Keratinocyte (primary cell): Measurements from ENCODE around the gene BAZ1A. TPM values are rescaled to one million over a fixed set of nuclear protein-coding genes. Genes with fewer than 3 reads are reported as not detected.
"Not testable (repeated sequence)": the region's sequence is repeated elsewhere in the genome, so short reads cannot be mapped to it uniquely, and the experiment has no call there.

Source experiments
- DNase-seq: peaks from one replicate; pipeline ENCODE4 v3.0.0-alpha.2; 2011; ENCODE audit warnings: low read depth, missing footprints, low spot score
- FAIRE-seq: peaks from 2 replicates; lab custom pipeline; 2011; peaks lifted over from hg19 to GRCh38; lab: Jason Lieb, UNC
- H2AFZ ChIP-seq: 2 replicates; pipeline ENCODE4 v1.6.0; 2012; ENCODE audit warnings: low read length, control low read depth, inconsistent platforms; ENCODE audit not compliant: control insufficient read depth
- H3K27ac ChIP-seq: 2 replicates; pipeline ENCODE4 v1.5.1; 2011; ENCODE audit warnings: low read length; ENCODE audit not compliant: control insufficient read depth, insufficient read depth
- H3K27me3 ChIP-seq: 3 replicates; pipeline ENCODE4 v1.6.0; 2011; ENCODE audit warnings: low read length; ENCODE audit not compliant: control insufficient read depth, insufficient read depth; ENCODE audit errors: extremely low read depth
- H3K36me3 ChIP-seq, 2 experiments: 2 replicates in 1 of 2; 3 replicates in 1 of 2; pipeline ENCODE4 v1.5.1; 2011; ENCODE audit warnings: low read length in 2 of 2, mild to moderate bottlenecking in 1 of 2; ENCODE audit not compliant: control insufficient read depth in 2 of 2, insufficient read depth in 2 of 2; ENCODE audit errors: extremely low read depth in 1 of 2
- H3K4me1 ChIP-seq: 3 replicates; pipeline ENCODE4 v1.5.1; 2011; ENCODE audit warnings: low read length; ENCODE audit not compliant: control insufficient read depth, insufficient read depth; ENCODE audit errors: extremely low read depth
- H3K4me2 ChIP-seq: 3 replicates; pipeline ENCODE4 v1.6.0; 2011; ENCODE audit warnings: low read depth, low read length; ENCODE audit not compliant: control insufficient read depth, insufficient read depth; ENCODE audit errors: extremely low read depth
- H3K4me3 ChIP-seq, 3 experiments: fragments of 200-600 bp in 1 of 3; sonication (generic) in 1 of 3; 2 replicates in 2 of 3; 3 replicates in 1 of 3; pipeline ENCODE4 v1.5.1; 2011 to 2016; ENCODE audit warnings: low read length in 3 of 3, mild to moderate bottlenecking in 3 of 3, control low read depth in 2 of 3, inconsistent platforms in 1 of 3, low read depth in 1 of 3, mixed read lengths in 1 of 3, mixed run types in 1 of 3, moderate library complexity in 1 of 3; ENCODE audit not compliant: control insufficient read depth in 2 of 3, insufficient read depth in 2 of 3; ENCODE audit errors: extremely low read depth in 1 of 3
- H3K79me2 ChIP-seq: 2 replicates; pipeline ENCODE4 v1.6.0; 2012; ENCODE audit warnings: low read length; ENCODE audit not compliant: control insufficient read depth, insufficient read depth
- H3K9ac ChIP-seq: 3 replicates; pipeline ENCODE4 v1.6.0; 2011; ENCODE audit warnings: low read length; ENCODE audit not compliant: control insufficient read depth, insufficient read depth; ENCODE audit errors: extremely low read depth
- H3K9me1 ChIP-seq: 3 replicates; pipeline ENCODE4 v1.6.0; 2011; ENCODE audit warnings: low read length; ENCODE audit not compliant: control insufficient read depth, insufficient read depth; ENCODE audit errors: extremely low read depth
- H3K9me3 ChIP-seq: 2 replicates; pipeline ENCODE4 v1.5.1; 2012; ENCODE audit warnings: low read depth, low read length; ENCODE audit not compliant: control insufficient read depth
- H4K20me1 ChIP-seq: 3 replicates; pipeline ENCODE4 v1.6.0; 2011; ENCODE audit warnings: low read length; ENCODE audit not compliant: control insufficient read depth, insufficient read depth; ENCODE audit errors: extremely low read depth
- EZH2 ChIP-seq: IDR thresholded peaks from one replicate; pipeline ENCODE4 v1.6.1; 2012; ENCODE audit warnings: inconsistent platforms, mild to moderate bottlenecking, low read length, moderate library complexity
- dilution Hi-C: fragments of 300-500 bp; cut with MboI; formaldehyde crosslinking; loops from one replicate; pipeline ENCODE4 v1.7.0; 2020; ENCODE audit warnings: low sequenced_read_pairs; ENCODE audit not compliant: extremely low pct_ligation_motif_present
- polyA plus RNA-seq, 5 experiments: library from polyadenylated mRNA; depleted of rRNA in 3 of 5; stranded (reverse) in 3 of 5; stranded (forward) in 1 of 5; unstranded in 1 of 5; fragments of >200 nt; gene quantifications; 1 replicate in 1 of 5; 2 replicates in 3 of 5; 3 replicates in 1 of 5; pipeline versions ENCODE4 v1.2.1 to v1.2.3, GENCODE V29; 2011 to 2012; ENCODE audit warnings: missing spikeins in 2 of 5, low read depth in 1 of 5, low replicate concordance in 1 of 5
- TF ChIP-seq, protein P1 (sequence below), 3 experiments: IDR thresholded peaks in 1 of 3; conservative IDR thresholded peaks in 1 of 3; optimal IDR thresholded peaks in 1 of 3; 2 replicates in 2 of 3; 3 replicates in 1 of 3; pipeline versions ENCODE3 to v1.5.1; 2011; ENCODE audit warnings: low read length in 3 of 3, mild to moderate bottlenecking in 3 of 3, moderate library complexity in 2 of 3, control low read depth in 1 of 3, inconsistent platforms in 1 of 3; ENCODE audit not compliant: insufficient read depth in 2 of 3; ENCODE audit errors: extremely low read depth in 1 of 3

BAZ1A gene
- polyA plus RNA-seq, 1 donor (not counting 4 experiments of a cell fraction or from before 2014, with no cell fraction given): 52.0 TPM

DNA sequence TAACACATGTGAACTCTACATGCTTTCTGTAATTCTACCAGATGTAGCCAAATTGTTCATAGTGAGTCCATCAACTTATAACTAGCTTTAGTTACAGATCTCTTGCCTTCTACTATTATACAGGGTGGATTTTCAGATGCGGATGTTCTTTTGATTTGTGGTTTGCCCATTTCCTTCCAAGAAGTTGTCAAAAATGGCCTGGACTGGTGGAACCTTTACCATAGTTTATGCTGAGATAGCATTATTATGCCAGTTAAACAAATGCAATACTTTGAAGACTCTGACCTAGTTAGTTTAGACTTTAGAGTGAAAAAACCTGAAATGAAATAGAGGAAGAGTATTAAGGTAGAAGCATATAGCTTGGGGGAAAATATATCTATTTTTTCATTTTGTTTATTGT lies 133.3 kb downstream of the BAZ1A start:
- TF ChIP-seq EZH2: no peak
- TF ChIP-seq, protein P1, sequence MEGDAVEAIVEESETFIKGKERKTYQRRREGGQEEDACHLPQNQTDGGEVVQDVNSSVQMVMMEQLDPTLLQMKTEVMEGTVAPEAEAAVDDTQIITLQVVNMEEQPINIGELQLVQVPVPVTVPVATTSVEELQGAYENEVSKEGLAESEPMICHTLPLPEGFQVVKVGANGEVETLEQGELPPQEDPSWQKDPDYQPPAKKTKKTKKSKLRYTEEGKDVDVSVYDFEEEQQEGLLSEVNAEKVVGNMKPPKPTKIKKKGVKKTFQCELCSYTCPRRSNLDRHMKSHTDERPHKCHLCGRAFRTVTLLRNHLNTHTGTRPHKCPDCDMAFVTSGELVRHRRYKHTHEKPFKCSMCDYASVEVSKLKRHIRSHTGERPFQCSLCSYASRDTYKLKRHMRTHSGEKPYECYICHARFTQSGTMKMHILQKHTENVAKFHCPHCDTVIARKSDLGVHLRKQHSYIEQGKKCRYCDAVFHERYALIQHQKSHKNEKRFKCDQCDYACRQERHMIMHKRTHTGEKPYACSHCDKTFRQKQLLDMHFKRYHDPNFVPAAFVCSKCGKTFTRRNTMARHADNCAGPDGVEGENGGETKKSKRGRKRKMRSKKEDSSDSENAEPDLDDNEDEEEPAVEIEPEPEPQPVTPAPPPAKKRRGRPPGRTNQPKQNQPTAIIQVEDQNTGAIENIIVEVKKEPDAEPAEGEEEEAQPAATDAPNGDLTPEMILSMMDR (optimal IDR thresholded peaks at IDR 0.05 in 1 of 3, IDR thresholded peaks at IDR 0.05 in 1 of 3, conservative IDR thresholded peaks at IDR 0.05 in 1 of 3; ENCODE audit: extremely low read depth in 1 of 3, insufficient read depth in 2 of 3, low read length in 3 of 3): no peak
- no peak overlapping the region for H3K9ac ChIP-seq
- dilution Hi-C loops: no loop called here
- no peaks in the 10 kb centered on the region for H3K36me3 ChIP-seq
- no peaks in the 10 kb centered on the region for H3K9me3 ChIP-seq
- H3K27me3 ChIP-seq: no peaks in the 10 kb centered on the region
- H4K20me1 ChIP-seq: no peaks in the 10 kb centered on the region
- H3K27ac ChIP-seq: no peak overlapping the region
- H3K4me1 ChIP-seq: no peaks in the 10 kb centered on the region
- no peak overlapping the region for H3K4me3 ChIP-seq
- DNase-seq (no peak), FAIRE-seq (no peak)
- no peaks in the 10 kb centered on the region for H3K9me1 ChIP-seq
- H2AFZ ChIP-seq: no peak overlapping the region
- H3K79me2 ChIP-seq: no peaks in the 10 kb centered on the region
- H3K4me2 ChIP-seq: no peak overlapping the region

DNA sequence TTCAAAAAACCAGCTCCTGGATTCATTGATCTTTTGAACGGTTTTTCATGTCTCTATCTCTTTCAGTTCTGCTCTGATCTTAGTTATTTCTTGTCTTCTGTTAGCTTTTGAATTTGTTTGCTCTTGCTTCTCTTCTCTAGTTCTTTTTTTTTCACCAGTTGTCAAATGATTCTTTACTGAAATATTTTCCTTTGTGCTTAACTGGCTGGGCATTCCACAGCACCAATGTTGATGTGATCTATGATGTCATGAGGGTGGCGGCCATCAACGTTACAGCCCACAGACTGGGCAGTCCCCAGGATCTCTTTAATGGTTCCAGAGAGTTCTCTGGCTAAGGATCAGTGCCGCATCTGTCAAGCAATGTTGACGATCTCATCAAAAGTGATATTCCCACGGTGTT lies 135.0 kb downstream of the BAZ1A start:
- H3K4me2 ChIP-seq, H3K79me2 ChIP-seq, FAIRE-seq, H3K27ac ChIP-seq, H3K27me3 ChIP-seq, H3K4me1 ChIP-seq, dilution Hi-C loops, H3K9me1 ChIP-seq, H3K9me3 ChIP-seq, H3K4me3 ChIP-seq, H2AFZ ChIP-seq, H3K9ac ChIP-seq, DNase-seq, H4K20me1 ChIP-seq, H3K36me3 ChIP-seq: not testable (repeated sequence)

DNA sequence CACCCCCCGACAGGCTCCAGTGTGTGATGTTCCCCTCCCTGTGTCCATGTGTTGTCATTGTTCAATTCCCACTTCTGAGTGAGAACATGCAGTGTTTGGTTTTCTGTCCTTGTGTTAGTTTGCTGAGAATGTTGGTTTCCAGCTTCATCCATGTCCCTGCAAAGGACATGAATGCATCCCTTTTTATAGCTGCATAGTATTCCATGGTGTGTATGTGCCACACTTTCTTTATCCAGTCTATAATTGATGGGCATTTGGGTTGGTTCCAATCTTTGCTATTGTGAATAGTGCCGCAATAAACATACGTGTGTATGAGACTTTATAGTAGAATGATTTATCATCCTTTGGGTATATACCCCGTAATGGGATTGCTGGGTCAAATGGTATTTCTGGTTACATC lies 138.1 kb downstream of the BAZ1A start:
- H3K36me3 ChIP-seq, H3K27ac ChIP-seq, H3K9ac ChIP-seq, DNase-seq, FAIRE-seq, H3K79me2 ChIP-seq, H3K4me3 ChIP-seq, dilution Hi-C loops, H3K27me3 ChIP-seq, H3K9me1 ChIP-seq, H3K4me2 ChIP-seq, H3K9me3 ChIP-seq, H2AFZ ChIP-seq, H4K20me1 ChIP-seq: not testable (repeated sequence)
- peaks cover 13% of the 10 kb centered on the region for H3K4me1 ChIP-seq
